Mesendoderm (in vitro differentiated cells): Measurements from ENCODE around the gene AKAP13.

Experiments used
- DNase-seq: peaks from one replicate; pipeline ENCODE4 v3.0.0; 2013
- H2AK5ac ChIP-seq: 2 replicates; pipeline ENCODE4 v1.6.1; 2013; ENCODE audit warnings: low read length, inconsistent platforms
- H2BK120ac ChIP-seq: 2 replicates; pipeline ENCODE4 v1.6.1; 2013; ENCODE audit warnings: low read depth, mild to moderate bottlenecking, low read length, moderate library complexity, mixed read lengths
- H2BK15ac ChIP-seq: replicated peaks from 2 replicates; pipeline ENCODE4 v1.6.1; 2013; ENCODE audit warnings: low read depth, mild to moderate bottlenecking, moderate library complexity
- H2BK5ac ChIP-seq: 2 replicates; pipeline ENCODE4 v1.6.1; 2013; ENCODE audit warnings: low read length, inconsistent platforms
- H3K18ac ChIP-seq: 2 replicates; pipeline ENCODE4 v1.6.1; 2013; ENCODE audit warnings: mild to moderate bottlenecking, low read length, mixed read lengths
- H3K23ac ChIP-seq: one replicate; pipeline ENCODE4 v1.6.1; 2013; ENCODE audit warnings: low read length
- H3K27ac ChIP-seq: 2 replicates; pipeline ENCODE4 v1.5.1; 2013; ENCODE audit warnings: low read depth, mild to moderate bottlenecking, inconsistent platforms, low read length, moderate library complexity
- H3K27me3 ChIP-seq: 2 replicates; pipeline ENCODE4 v1.6.1; 2013; ENCODE audit warnings: low read length, control low read depth, mild to moderate bottlenecking, inconsistent platforms; ENCODE audit not compliant: insufficient read depth, poor library complexity
- H3K36me3 ChIP-seq: 2 replicates; pipeline ENCODE4 v1.6.1; 2013; ENCODE audit warnings: low read length, inconsistent platforms; ENCODE audit not compliant: control insufficient read depth, insufficient read depth
- H3K4ac ChIP-seq: one replicate; pipeline ENCODE4 v1.6.1; 2013; ENCODE audit warnings: low read depth, mild to moderate bottlenecking, low read length, moderate library complexity
- H3K4me1 ChIP-seq: 2 replicates; pipeline ENCODE4 v1.6.1; 2013; ENCODE audit warnings: low read depth, low read length, inconsistent platforms; ENCODE audit not compliant: control insufficient read depth
- H3K4me2 ChIP-seq: 2 replicates; pipeline ENCODE4 v1.6.1; 2013; ENCODE audit warnings: low read length
- H3K4me3 ChIP-seq: 2 replicates; pipeline ENCODE4 v1.5.1; 2013; ENCODE audit warnings: mild to moderate bottlenecking, low read length
- H3K56ac ChIP-seq: one replicate; pipeline ENCODE4 v1.6.1; 2013; ENCODE audit warnings: low read length
- H3K79me1 ChIP-seq: 2 replicates; pipeline ENCODE4 v1.6.1; 2013; ENCODE audit warnings: low read length, inconsistent platforms
- H3K79me2 ChIP-seq: 2 replicates; pipeline ENCODE4 v1.6.1; 2013; ENCODE audit warnings: mild to moderate bottlenecking, low read length; ENCODE audit not compliant: control insufficient read depth, insufficient read depth
- H3K9ac ChIP-seq: 2 replicates; pipeline ENCODE4 v1.6.1; 2013; ENCODE audit warnings: low read length, inconsistent platforms
- H4K5ac ChIP-seq: one replicate; pipeline ENCODE4 v1.6.1; 2013; ENCODE audit warnings: low read length
- H4K8ac ChIP-seq: one replicate; pipeline ENCODE4 v1.6.1; 2013; ENCODE audit warnings: low read depth, mild to moderate bottlenecking, control low read depth, low read length, moderate library complexity
- WGBS: extraction: QIAGEN DNeasy Blood & Tissue Kit; methylation state at CpG from one replicate; pipeline ENCODE4 v1.1.7; 2013; ENCODE audit warnings: low lambda C conversion rate, missing lambda C conversion rate; ENCODE audit not compliant: insufficient coverage; ENCODE audit errors: extremely low coverage; 5-methylcytosine and 5-hydroxymethylcytosine counted together

AKAP13 gene

DNA sequence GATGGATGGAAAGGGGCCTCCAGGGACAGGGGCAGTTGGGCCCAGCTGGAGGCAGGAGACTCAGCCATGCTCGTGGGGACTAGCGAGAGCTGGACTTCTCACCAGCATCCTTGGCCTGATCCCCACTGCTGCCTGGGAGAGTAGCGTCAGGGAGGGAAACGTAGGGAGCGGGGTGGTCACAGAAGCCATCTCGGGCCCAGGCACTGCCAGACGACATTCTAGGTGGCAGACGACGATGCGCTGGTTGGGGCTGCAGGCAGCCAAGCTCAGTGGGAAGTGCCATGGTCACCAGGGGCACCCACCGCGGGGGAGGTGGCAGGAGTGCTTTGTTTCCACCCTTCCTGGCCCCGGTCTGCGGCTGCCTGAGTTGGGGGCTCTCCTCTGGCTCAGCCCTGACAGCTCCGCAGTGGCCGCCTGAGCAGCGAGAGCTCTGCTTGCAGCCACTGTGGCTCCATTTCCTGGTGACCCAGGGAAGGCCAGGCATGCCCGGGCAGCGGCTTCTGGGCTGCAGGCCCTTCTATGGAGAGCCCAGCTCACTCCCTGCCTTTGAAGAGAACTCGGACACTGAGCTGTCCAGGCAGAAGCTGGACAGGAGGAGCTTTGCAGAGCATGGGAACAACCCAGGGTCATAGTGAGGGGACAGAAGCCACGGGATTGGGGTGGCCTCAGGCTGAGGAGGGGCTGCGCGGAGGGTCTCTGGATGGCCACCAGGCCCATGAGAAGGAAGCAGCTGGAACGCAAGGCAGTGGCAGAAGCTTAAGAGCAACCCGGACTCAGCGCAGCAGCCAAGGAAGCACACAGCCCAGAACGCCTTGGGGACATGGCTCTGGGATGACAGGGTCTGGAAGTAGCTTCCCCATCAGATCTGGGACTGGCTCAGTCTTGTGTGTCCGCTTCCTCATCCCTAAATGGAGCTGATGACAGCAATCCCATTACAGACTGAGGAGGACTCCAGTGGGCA is 383.6 kb downstream of the AKAP13 start:
- Histone ChIP-seq H3K27ac (no peak overlapping the region), H2BK15ac (no peak overlapping the region), H3K79me1 (peaks cover 22% of the 10 kb centered on the region), H3K4me3 (no peak overlapping the region), H3K56ac (no peak overlapping the region), H3K23ac (no peak overlapping the region), H3K4me1 (no peaks in the 10 kb centered on the region), H3K4ac (no peak overlapping the region), H3K4me2 (no peak overlapping the region), H3K36me3 (no peaks in the 10 kb centered on the region), H4K8ac (no peak overlapping the region), H3K27me3 (no peaks in the 10 kb centered on the region), H3K18ac (no peak overlapping the region), H2AK5ac (no peak overlapping the region), H3K9ac (no peak overlapping the region), H4K5ac (no peak overlapping the region), H3K79me2 (peaks cover 13% of the 10 kb centered on the region), H2BK5ac (no peak overlapping the region), H2BK120ac (no peak overlapping the region)
- DNase-seq: no peak
- no CpG with 5 or more reads among the region's 28 CpGs for whole genome bisulfite sequencing

DNA sequence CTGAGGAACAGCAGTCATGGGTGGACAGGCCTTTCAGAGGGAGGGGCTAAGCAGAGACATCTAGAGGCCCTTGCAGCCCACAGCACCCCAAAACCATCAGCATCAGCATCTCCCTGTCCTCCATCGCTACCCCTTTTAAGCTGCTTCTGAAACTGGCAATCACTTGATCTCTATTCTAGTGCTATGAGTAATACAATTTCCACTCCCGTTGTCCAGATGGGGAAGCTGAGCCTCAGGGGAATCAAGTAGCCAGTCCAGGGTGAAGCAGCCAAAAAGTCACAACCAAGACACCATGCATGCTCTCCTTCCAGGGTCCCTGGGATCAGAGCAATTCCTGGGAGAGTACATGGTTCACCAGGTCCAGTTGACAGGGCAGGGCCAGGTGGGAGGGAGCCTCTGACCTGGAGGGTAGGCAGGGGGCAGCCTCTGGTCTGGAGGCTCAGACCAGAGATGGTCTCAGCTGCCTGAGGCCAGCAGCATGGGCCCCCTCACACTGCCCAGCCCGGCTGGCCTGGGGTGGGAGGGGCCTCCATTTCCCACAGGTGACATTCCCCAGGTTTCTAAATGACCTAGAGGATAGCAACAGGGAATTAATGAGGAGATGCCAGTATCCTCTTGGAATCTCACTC is 384.4 kb downstream of the AKAP13 start:
- Histone ChIP-seq H3K4ac (no peak overlapping the region), H3K56ac (no peak overlapping the region), H3K79me2 (peaks cover 15% of the 10 kb centered on the region), H4K5ac (no peak overlapping the region), H3K4me1 (no peaks in the 10 kb centered on the region), H2BK120ac (no peak overlapping the region), H3K23ac (no peak overlapping the region), H3K4me2 (no peak overlapping the region), H3K4me3 (no peak overlapping the region), H3K27me3 (no peaks in the 10 kb centered on the region), H3K79me1 (peaks cover 28% of the 10 kb centered on the region), H2BK5ac (no peak overlapping the region), H4K8ac (no peak overlapping the region), H2AK5ac (no peak overlapping the region), H2BK15ac (no peak overlapping the region), H3K36me3 (no peaks in the 10 kb centered on the region), H3K18ac (no peak overlapping the region), H3K9ac (no peak overlapping the region), H3K27ac (no peak overlapping the region)
- WGBS: no CpG with 5 or more reads among the region's 3 CpGs
- DNase-seq: no peak

DNA sequence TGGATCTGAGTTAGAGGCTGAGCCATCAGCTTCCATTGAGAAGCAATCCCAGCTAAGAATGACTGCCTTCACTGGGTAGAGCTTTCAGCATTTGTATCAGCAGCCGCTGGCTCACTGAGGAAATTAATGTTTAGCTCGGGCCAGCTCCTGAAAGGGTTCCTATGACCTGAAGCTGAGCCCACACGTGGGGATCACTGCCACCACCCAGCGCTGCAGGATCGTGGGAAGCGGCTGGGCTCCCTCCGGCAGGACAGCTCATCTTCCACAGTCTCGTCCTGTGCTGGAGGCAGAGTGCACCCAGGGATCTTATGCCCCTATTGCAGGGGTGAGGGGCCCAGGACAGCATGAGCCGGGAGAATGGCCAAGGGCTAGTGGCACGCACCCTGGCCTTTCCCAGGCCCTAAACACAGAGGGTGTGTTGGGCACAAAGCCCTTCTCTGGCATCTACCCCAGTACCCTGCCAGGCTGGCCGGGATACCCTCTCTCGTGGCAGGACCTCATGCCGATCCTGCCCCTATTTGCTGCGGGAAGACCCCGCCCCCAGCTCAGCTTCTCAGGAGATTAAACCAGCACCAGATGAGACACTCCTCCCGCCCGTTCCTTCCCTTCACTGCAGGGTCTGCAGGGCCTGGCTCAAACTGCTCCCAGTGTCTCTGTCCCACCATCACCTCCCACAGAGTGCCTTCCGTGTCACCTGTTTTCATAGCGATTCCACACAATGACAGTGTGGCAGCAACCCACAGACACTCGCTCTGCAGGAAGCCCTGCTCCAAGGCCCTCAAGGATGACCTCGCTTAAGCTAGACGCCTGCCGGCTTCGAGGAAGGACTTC is 385.8 kb downstream of the AKAP13 start:
- Histone ChIP-seq H3K4me3 (no peak overlapping the region), H2BK120ac (no peak overlapping the region), H3K79me1 (peaks cover 40% of the 10 kb centered on the region), H3K4me1 (no peaks in the 10 kb centered on the region), H2BK15ac (no peak overlapping the region), H3K36me3 (no peaks in the 10 kb centered on the region), H4K8ac (no peak overlapping the region), H4K5ac (no peak overlapping the region), H3K18ac (no peak overlapping the region), H3K79me2 (peaks cover 21% of the 10 kb centered on the region), H3K27me3 (no peaks in the 10 kb centered on the region), H2AK5ac (no peak overlapping the region), H3K56ac (no peak overlapping the region), H3K27ac (no peak overlapping the region), H3K9ac (no peak overlapping the region), H3K4me2 (no peak overlapping the region), H2BK5ac (no peak overlapping the region), H3K4ac (no peak overlapping the region), H3K23ac (no peak overlapping the region)
- WGBS: no CpG with 5 or more reads among the region's 24 CpGs
- DNase-seq: peak; percentile 15

DNA sequence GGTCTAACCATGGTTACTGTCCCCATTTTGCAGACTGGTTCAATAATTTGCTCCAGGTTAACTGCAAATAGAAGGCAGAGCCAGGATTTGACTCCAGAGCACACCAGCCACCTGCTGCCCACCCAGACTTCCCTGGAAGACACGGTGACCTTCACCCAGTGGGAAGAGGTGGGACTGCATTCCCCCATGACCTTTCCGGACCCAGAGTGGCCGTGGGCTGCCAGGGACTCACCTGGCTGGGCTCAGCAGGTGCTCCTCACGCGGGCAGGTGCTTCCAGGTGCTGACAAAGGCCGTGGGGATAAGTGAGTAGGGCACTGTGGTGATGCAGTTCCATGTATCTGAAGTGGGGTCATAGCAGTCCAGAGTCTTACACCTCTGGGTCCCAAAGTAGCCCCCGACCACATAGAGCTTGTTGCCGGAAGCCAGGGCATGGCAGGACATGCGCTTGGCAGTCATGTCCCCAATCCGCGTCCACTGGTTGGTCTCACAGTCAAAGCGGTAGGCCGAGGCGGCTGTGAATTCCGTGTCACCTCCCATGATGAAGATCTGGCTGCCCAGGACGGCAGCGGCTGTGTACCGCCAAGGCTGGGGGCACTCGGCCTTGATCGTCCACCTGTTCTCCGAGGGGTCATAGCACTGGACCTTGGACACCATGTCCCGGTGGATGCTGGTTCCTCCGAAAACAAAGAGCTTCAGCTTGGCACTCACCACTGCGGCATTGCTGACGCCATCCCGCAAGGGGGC is 387.6 kb downstream of the AKAP13 start:
- no peaks in the 10 kb centered on the region for H3K4me1 ChIP-seq
- H3K27me3 ChIP-seq: no peaks in the 10 kb centered on the region
- no peak overlapping the region for H3K9ac ChIP-seq
- H4K5ac ChIP-seq: no peak overlapping the region
- H2BK5ac ChIP-seq: no peak overlapping the region
- no peak overlapping the region for H3K4ac ChIP-seq
- no CpG with 5 or more reads among the region's 26 CpGs for WGBS
- peaks cover 46% of the 10 kb centered on the region for H3K79me1 ChIP-seq
- H3K79me2 ChIP-seq: peaks cover 35% of the 10 kb centered on the region
- no peak overlapping the region for H3K18ac ChIP-seq
- H2BK15ac ChIP-seq: no peak overlapping the region
- no peak overlapping the region for H3K23ac ChIP-seq
- H2AK5ac ChIP-seq: no peak overlapping the region
- H3K4me2 ChIP-seq: no peak overlapping the region
- H3K27ac ChIP-seq: no peak overlapping the region
- no peak overlapping the region for H3K56ac ChIP-seq
- no peak for DNase-seq
- H4K8ac ChIP-seq: no peak overlapping the region
- no peaks in the 10 kb centered on the region for H3K36me3 ChIP-seq
- no peak overlapping the region for H3K4me3 ChIP-seq
- no peak overlapping the region for H2BK120ac ChIP-seq

DNA sequence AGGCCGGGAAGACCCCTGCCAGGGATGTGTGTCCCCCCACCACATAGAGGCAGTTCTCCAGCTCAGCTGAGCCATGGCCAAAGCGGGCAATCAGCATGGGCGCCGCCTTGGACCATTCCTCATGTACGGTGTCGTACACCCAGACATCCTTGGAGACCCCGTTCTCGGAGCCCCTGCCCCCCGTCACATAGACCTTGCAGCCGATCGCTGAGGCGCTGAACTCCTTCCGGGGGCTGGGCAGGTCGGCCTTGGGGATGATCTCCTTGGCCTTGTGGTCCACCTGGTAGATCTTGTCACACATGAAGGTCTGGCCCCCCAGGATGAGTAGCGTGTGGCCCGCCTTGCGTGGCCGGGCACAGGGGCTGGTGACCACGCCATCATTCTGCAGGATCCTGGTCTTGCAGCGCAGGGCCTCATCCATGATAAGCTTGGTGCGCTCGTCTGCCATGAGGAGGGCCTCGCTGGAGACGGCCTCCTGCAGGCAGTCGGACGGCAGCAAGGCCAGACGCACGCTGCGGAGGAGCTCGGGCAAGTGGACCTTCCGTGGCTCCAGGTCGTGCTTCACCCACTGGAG is 388.3 kb downstream of the AKAP13 start:
- H3K56ac ChIP-seq: no peak overlapping the region

More for the DNA sequence above, 388.3 kb downstream of the AKAP13 start:
- H3K36me3 ChIP-seq: no peaks in the 10 kb centered on the region
- H3K18ac ChIP-seq: no peak overlapping the region
- no peak overlapping the region for H3K9ac ChIP-seq
- H3K79me1 ChIP-seq: peaks cover 53% of the 10 kb centered on the region
- H3K4me2 ChIP-seq: no peak overlapping the region
- H4K5ac ChIP-seq: no peak overlapping the region
- peaks cover 42% of the 10 kb centered on the region for H3K79me2 ChIP-seq
- no peak overlapping the region for H3K4me3 ChIP-seq
- H3K27ac ChIP-seq: no peak overlapping the region
- no CpG with 5 or more reads among the region's 32 CpGs for WGBS
- no peak overlapping the region for H2BK120ac ChIP-seq
- no peak overlapping the region for H2BK5ac ChIP-seq
- H2AK5ac ChIP-seq: no peak overlapping the region
- H3K27me3 ChIP-seq: no peaks in the 10 kb centered on the region
- DNase-seq: no peak
- H2BK15ac ChIP-seq: no peak overlapping the region
- no peak overlapping the region for H3K23ac ChIP-seq
- no peak overlapping the region for H3K4ac ChIP-seq
- no peak overlapping the region for H4K8ac ChIP-seq
- H3K4me1 ChIP-seq: no peaks in the 10 kb centered on the region
